ENCODE results near the gene TLR10.

DNA sequence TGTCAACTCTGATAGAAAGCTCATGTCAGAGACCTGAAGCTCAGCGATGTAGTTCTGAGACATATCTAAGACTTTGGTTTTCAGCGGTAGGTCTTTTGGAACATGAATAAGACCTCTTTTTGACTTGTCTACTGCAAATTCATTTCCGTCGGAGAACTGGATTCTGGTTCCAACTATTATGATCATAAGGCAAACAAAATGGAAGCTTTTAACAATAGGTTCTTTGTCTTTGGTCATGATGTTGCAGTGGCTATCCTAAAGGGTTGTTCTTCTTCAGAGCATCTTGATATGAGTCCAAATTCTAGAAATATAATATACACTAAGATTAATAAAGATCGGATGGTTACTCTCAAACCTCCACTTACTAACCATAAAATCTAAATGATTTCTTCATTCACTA, 46.4 kb upstream of the TLR10 start:
- TF ChIP-seq CTCF (IDR thresholded peaks at IDR 0.05) (no peak), POLR2A (IDR thresholded peaks at IDR 0.05) (no peak), EP300 (IDR thresholded peaks at IDR 0.05) (no peak)

Data from tibial nerve (tissue), 4 donors.